ENCODE results near the gene APEX1.

APEX1 gene

DNA sequence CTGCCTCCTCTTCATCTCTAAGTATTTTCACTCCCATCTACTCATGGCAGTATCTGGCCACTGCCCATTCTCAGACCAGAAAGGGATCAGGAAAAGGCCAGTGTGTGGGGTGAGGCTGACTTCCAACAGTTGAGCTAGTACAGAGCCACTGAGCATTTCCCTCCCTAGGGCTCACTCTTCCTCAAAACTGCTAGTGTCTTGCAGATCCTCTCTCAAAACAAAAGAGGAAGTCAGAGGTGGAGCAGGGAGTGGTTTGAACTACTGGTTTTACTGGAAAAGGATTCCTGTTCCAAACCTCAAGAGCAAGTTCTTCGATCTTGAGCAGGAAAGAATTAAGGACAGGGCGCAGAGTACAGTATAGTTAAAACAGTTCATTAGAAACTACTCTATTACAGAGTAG, 38.6 kb downstream of the APEX1 start:
- Histone ChIP-seq H3K27me3 (replicated peaks; ENCODE audit: control insufficient read depth, insufficient read depth, low read length) (no peaks in the 10 kb centered on the region), H3K4me3 (replicated peaks; ENCODE audit: low read depth, low read length) (no peak overlapping the region), H3K36me3 (ENCODE audit: control insufficient read depth, insufficient read depth, low read length) (no peaks in the 10 kb centered on the region)
- TF ChIP-seq, protein P1, sequence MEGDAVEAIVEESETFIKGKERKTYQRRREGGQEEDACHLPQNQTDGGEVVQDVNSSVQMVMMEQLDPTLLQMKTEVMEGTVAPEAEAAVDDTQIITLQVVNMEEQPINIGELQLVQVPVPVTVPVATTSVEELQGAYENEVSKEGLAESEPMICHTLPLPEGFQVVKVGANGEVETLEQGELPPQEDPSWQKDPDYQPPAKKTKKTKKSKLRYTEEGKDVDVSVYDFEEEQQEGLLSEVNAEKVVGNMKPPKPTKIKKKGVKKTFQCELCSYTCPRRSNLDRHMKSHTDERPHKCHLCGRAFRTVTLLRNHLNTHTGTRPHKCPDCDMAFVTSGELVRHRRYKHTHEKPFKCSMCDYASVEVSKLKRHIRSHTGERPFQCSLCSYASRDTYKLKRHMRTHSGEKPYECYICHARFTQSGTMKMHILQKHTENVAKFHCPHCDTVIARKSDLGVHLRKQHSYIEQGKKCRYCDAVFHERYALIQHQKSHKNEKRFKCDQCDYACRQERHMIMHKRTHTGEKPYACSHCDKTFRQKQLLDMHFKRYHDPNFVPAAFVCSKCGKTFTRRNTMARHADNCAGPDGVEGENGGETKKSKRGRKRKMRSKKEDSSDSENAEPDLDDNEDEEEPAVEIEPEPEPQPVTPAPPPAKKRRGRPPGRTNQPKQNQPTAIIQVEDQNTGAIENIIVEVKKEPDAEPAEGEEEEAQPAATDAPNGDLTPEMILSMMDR (IDR thresholded peaks at IDR 0.05; ENCODE audit: insufficient read depth, low read length, poor library complexity, severe bottlenecking), result no peak
- DNase-seq (ENCODE audit: extremely low read depth, insufficient read length), result no peak

DNA sequence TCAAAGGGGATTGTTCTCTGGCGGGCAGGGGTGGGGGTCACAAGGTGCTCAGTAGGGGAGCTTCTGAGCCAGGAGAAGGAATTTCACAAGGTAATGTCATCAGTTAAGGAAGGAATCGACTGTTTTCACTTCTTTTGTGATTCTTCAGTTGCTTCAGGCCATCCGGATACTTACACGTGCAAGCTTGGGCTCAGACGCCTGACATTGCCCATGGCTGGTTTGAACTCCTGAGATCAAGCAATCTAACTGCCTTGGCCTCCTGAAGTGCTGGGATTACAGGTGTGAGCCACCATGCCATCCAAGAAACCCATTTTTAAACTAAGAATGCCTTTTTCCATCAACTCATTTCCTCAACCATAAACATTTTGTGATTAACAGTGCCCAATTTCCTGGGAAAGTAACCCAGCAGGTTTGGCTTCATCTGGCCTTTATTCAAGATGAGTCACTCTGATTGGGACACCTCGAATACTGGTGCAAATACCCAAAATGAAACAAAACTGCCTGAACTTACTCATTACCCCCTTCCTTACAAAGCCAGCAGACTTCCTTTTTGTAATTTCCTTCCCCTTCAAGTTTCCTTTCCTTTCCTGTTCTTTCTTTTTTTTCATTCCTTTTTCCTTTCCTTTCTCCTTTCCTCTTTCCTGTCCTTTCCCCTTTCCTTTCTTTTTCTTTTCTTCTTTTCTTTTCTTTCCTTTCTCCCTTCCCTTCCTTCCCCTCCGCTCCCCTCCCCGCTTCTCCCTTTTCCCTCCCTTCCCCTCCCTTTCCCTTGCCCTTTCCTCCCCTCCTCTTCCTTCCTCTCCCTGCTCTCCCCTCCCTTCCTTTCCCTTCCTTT, 40.1 kb downstream of the APEX1 start:
- no peaks in the 10 kb centered on the region for H3K27me3 ChIP-seq (replicated peaks; ENCODE audit: control insufficient read depth, insufficient read depth, low read length)
- TF ChIP-seq, protein P1 (IDR thresholded peaks at IDR 0.05; ENCODE audit: insufficient read depth, low read length, poor library complexity, severe bottlenecking), result no peak
- no peak for DNase-seq (ENCODE audit: extremely low read depth, insufficient read length)
- H3K4me3 ChIP-seq (replicated peaks; ENCODE audit: low read depth, low read length), result no peak overlapping the region
- no peaks in the 10 kb centered on the region for H3K36me3 ChIP-seq (ENCODE audit: control insufficient read depth, insufficient read depth, low read length)

DNA sequence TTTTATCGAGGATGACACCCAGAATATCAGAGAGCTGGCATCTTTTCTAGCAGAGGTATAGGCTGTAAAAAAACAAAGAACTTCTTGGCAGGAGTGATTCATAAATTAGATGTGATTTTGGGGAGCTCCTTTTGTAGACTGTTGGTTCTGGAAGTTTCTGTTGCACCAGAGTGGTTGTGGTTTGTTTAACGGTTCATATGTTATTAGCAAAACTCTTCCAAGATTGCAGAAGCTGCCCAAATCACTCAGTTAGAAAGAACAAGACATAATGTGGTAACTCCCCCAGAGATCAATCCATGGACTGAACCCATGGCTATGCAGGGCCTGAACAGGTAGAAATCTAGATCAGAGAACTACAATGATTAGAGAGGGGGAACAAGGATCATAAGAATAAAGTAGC, 43.6 kb downstream of the APEX1 start:
- no peak for DNase-seq (ENCODE audit: extremely low read depth, insufficient read length)
- Histone ChIP-seq H3K27me3 (replicated peaks; ENCODE audit: control insufficient read depth, insufficient read depth, low read length) (no peaks in the 10 kb centered on the region), H3K36me3 (ENCODE audit: control insufficient read depth, insufficient read depth, low read length) (no peaks in the 10 kb centered on the region), H3K4me3 (replicated peaks; ENCODE audit: low read depth, low read length) (no peak overlapping the region)
- TF ChIP-seq, protein P1 (IDR thresholded peaks at IDR 0.05; ENCODE audit: insufficient read depth, low read length, poor library complexity, severe bottlenecking), result no peak

DNA sequence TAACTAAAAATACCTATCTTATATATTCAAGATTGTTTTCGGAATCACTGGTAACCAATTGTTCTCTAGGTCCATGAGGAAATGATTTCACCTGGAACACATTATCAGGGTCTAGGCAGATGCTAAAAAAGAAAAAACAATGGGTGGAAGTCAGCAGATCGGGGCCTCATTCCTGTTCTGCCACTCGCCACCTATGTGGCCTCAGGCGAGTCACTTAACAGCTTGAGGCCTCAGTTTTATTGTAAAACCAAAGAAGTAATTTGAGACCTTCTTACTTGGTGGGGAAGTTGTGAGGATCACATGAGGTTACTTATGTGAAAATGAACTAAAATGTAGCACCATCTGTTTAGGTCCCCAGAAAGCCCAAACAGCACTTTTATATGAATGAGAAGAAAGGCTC, 44.1 kb downstream of the APEX1 start:
- no peaks in the 10 kb centered on the region for H3K36me3 ChIP-seq (ENCODE audit: control insufficient read depth, insufficient read depth, low read length)
- H3K27me3 ChIP-seq (replicated peaks; ENCODE audit: control insufficient read depth, insufficient read depth, low read length), result no peaks in the 10 kb centered on the region
- no peak for DNase-seq (ENCODE audit: extremely low read depth, insufficient read length)
- TF ChIP-seq, protein P1 (IDR thresholded peaks at IDR 0.05; ENCODE audit: insufficient read depth, low read length, poor library complexity, severe bottlenecking), result no peak
- no peak overlapping the region for H3K4me3 ChIP-seq (replicated peaks; ENCODE audit: low read depth, low read length)

DNA sequence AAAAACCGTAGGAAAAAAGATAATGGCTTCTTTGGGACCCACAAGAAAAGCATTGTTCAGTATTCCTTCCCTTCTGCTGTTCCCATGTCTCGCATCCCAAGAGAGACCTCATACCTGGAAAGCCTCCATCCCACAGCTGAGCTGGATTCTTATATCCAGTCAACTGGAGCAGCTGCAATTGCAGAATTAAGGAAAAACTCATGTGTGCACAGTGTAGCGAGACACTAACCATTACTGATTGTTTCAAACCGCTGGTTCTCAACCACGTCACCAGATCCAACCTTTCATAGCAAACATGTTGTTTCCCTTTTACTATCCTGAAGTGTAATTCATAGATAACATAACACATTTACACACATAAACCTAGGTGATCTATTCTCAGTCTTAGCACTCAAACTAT, 44.9 kb downstream of the APEX1 start:
- no peak for DNase-seq (ENCODE audit: extremely low read depth, insufficient read length)
- TF ChIP-seq, protein P1 (IDR thresholded peaks at IDR 0.05; ENCODE audit: insufficient read depth, low read length, poor library complexity, severe bottlenecking), result no peak
- Histone ChIP-seq H3K4me3 (replicated peaks; ENCODE audit: low read depth, low read length) (no peak overlapping the region), H3K36me3 (ENCODE audit: control insufficient read depth, insufficient read depth, low read length) (no peaks in the 10 kb centered on the region), H3K27me3 (replicated peaks; ENCODE audit: control insufficient read depth, insufficient read depth, low read length) (no peaks in the 10 kb centered on the region)
